GOT3 (cell line): Measurements from ENCODE around the gene UBN2.

Experiments used
- DNase-seq: peaks from one replicate; lab custom pipeline; 2025; ENCODE audit warnings: mixed read lengths; lab: John Stamatoyannopoulos, UW

UBN2 gene

DNA sequence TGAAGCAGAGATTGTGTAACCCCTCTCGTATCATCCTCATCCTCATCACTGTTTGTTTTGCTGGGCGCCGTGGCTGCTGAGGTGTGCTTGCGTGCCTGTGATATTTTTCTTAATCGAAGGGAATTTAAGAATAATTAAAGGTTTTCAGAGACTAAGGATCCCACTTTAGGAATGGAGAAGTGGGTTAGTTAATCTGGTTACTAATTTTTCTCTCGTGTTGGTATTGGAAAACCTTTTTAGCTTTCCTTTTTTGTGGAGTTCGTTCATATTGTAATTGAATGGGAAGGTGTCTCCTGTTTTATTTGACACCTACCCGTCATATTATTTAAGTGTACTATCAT is 1.3 kb downstream of the UBN2 start:
- no peak for DNase-seq

DNA sequence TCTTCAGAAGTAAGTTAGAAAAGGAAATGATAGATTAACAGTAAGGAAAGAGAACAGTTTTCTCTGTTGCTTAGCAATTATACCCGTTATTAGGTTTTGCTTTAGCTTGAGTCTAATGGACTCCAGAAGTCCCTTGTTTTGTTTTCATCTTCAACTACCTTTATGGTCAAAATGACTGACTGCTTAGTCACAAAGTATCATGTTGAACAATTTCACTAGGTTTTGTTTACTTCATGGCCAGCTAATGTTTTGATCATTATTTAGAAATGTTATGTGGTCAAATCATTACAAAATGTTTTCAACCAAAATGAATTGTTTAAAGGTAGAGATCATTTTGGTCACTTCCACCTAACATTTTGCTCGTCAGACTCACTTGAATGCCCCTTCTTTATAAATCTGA is 1.9 kb downstream of the UBN2 start:
- DNase-seq = no peak

DNA sequence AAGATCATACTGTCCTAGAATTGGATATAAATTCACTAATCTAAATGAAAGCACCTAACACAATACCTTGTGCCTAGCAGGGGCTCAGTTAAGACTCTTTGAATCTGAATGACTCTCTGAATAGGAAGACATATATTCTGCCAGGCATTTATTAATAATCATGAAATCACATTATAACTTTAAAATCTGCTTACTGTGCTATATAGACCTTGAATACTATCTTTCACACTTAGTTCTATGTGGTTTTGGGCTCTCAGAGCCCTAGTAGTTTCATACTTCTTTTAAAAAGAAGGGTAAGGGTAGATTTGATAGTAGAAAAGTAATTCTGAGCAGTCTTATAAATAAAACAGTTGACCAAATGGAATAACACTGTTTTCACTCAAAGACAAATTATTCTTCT is 10.2 kb downstream of the UBN2 start:
- DNase-seq = no peak

DNA sequence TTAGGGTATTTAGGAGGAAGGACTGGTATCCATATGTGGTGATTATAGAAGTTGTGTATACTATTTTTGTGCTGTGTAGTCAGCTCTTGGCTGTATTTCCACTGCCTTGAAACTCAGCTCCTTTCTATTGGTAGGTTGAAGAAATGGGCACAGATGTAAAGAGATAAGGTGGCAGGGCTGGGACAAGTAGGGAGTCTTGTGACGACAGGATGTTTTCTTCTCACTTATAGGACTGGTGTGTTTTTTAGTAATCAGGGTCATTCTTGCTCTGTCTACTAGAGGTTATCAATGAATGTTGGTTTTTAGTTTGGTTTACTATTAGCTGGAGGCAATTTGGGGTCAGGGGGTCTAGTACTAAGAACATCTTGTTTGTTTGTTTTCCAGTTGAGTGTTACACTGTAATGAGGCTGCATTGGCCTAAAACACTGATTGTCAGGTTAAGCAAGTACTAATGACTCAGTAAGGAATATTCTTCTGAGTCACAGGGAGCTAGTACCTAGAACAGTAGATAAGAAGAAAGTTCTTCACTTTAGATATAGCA is 11.8 kb downstream of the UBN2 start:
- no peak for DNase-seq

DNA sequence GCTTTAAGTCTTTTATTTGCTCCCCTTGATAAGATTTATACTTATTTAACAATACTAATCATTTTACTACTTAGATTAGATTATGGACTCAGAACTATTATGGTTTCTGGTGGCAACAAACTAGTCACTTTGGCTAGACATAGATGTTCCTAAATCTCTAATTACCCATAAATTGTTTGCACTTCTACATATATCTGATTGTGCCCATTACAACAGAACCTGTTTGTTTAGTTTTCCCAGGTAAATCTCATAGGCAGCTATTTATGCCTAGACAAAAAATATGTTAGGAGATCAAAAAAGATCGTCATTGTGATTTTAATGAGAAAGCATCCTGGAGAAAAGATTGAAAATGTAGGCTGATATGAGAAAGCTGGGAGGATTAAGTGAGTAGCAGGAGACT is 14.4 kb downstream of the UBN2 start:
- DNase-seq = no peak

DNA sequence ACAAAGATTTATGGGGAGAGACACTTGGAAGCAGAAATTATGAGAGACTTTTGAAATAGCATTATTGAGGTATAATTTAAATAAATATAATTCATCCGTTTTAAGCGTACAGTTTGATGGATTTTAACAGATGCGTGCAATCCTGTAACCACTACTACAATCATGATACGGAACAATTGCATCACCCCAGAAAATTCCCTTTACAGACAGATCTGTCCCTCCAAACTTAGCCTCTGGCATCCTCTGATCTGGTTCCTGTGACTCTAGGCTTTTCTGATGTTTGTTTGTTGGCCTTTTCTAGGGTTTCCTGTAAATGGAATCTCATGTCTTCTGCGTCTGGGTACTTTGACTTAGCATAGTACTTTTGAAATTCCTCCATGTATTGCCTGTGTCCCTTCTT is 15.5 kb downstream of the UBN2 start:
- DNase-seq = no peak

DNA sequence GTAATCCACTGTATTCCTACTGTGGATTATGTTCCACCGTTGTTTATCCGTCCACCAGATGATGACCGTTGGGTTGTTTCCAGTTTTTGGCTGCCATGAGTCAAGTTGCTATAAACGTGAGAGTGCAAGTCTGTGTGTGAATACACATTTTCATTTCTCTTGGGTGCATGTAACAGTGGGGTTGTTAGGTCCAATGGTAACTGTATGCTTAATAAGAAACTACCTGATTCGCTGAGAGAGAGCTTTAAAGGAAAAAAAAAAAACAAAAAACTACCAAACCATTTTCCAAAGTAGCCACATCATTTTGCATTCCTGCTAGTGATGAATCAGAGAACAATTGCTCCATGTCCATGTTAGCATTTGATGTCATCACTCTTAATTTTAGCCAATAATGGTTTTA is 15.9 kb downstream of the UBN2 start:
- no peak for DNase-seq

DNA sequence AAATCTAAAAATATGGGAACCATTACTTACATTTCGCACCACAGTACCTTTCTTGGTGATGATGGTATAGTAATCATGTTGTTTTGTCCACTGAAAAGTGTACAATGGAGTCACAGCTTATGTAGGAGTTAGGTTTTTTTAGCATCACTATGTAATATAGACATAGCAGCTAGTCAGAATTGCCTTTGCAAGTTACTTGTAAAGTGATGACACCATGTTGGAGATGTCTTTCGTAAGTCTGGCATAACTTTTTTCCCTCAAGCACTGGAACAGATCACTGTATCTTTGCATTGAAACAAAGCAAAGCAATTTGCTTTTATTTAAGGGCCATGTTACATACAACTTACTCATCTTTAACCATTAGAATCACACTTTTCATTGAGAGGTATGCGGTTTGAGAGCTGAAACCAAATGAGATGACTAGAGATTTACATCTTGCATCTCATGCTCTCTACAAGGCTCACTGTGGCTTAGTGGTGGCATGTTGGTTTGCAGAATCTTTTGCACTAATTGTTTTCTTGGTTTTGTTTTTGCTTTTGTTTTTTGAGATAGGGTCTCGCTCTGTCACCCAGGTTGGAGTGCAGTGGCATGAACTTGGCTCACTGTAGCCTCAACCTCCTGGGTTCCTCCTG is 18.3 kb downstream of the UBN2 start:
- no peak for DNase-seq

DNA sequence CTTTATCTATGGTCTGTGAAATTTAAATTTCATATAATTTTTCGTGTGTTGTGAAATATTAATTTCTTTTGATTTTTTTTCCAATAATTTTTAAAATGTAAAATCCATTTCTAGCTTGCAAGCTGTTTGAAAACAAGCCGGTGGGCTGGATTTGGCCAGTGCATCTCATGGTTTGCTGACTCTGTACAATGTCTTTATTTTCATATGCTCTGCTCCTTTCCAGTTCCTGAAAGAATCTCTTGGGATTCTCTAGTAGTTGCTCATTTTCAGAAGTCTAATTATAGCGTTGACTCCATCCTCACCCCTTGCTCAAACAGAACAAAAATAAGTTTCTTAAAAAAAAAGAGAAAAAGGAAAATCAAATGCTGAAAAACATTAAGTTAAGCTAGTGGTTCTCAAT is 21.4 kb downstream of the UBN2 start:
- DNase-seq = no peak

DNA sequence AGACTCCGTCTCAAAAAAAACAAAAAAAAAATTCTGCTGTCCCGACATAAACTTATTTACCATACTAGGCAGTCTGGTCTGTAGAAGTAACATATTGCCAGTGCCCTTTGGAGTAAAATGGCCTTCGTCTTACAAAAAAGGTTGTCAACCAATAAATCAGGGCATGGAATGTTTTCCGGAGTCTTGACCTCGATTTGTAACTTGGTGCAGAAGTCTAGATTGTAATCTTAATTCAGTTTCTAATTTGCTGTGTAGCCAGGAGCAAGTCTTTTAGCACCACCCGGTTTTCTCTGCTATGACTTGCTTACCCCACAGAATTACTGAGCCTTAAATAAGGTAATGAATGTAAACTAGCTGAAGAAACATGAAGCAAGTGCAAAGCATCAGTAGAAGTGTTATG is 23.2 kb downstream of the UBN2 start:
- no peak for DNase-seq

DNA sequence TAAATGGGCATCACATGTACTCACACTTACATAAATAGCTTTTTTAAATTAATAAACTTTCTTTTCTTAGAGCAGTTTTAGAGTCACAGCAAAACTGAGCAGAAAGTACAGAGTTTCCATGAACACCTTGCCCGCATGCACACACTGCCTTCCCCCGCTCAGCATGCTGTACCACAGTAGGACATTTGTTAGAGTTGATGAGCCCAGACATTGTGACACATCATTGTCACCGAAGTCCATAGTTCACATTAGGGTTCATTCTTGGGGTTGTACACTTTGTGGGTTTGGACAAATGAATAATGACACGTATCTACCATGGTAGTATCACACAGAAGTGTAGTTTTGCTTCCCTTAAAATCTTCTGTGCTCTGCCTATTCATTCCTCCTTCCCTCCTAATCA is 23.7 kb downstream of the UBN2 start:
- DNase-seq = no peak

DNA sequence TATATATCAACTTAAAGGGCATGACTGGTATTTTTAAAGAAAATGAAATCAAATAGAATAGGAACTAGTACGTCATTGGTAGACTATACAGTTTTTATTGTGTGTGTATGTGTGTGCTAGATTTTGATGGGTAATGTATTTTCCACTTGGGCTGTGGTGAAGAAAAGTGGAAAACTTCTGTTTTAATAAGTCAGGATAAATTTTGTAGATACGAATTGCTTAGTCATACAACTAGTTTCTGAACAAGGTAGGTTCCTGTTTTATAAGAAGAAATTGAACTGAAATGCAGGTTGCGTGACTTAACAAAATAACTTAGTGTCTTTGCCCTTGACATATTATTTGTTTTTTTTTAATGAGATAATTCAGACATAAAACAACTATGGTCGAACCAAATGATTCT is 24.3 kb downstream of the UBN2 start:
- no peak for DNase-seq

DNA sequence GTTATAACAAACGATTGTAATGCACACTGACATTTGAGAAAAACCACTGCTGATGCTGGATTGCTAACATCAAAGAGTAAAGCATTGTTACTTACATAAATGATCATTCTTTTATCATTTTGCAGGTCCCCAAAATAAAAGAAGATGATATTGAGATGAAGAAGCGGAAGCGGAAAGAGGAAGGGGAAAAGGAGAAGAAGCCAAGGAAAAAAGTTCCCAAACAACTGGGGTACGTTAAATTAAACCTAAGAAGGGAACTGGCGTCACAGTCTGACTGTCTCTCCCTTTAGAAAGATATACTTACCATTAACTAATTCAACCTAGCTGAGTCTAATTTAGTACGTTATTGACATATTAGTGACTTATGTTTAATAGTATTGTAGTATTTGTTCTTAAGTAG is 28.1 kb downstream of the UBN2 start:
- no peak for DNase-seq

DNA sequence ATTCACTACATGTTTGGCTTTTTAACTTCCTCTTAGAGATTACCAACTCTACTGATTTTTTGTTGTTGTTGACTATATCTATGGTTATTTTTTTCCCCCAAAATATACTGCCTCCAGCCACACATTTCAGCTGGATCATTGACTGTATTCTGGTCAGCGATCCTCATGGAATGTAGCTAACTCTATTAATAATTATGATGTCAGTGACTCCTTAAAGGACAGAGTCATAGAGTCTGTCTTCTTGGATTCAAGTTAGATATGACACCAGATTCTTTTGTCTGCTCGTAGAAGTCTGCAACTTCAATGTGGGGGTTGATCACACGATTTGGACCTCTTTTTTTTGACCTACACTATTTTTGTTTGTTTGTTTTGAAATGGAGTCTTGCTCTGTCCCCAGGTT is 33.2 kb downstream of the UBN2 start:
- no peak for DNase-seq

DNA sequence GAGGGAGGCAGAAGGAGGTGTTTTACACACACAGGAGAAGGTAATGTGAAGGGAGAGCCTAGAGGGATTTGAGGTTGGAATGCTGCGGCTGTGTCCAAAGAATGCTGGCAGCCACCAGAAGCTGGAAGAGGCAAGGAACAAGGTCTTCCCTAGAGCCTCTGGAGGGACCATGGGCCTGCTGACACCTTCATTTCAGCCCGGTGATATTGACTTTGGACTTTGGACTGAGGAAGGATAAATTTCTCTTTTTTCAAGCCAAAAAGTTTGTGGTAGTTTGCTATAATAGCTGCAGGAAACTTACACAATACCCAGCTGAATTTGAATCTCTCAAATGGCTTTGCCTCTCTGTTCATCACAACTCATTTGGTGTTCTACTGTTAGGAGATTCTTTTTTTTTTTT is 34.6 kb downstream of the UBN2 start:
- no peak for DNase-seq

DNA sequence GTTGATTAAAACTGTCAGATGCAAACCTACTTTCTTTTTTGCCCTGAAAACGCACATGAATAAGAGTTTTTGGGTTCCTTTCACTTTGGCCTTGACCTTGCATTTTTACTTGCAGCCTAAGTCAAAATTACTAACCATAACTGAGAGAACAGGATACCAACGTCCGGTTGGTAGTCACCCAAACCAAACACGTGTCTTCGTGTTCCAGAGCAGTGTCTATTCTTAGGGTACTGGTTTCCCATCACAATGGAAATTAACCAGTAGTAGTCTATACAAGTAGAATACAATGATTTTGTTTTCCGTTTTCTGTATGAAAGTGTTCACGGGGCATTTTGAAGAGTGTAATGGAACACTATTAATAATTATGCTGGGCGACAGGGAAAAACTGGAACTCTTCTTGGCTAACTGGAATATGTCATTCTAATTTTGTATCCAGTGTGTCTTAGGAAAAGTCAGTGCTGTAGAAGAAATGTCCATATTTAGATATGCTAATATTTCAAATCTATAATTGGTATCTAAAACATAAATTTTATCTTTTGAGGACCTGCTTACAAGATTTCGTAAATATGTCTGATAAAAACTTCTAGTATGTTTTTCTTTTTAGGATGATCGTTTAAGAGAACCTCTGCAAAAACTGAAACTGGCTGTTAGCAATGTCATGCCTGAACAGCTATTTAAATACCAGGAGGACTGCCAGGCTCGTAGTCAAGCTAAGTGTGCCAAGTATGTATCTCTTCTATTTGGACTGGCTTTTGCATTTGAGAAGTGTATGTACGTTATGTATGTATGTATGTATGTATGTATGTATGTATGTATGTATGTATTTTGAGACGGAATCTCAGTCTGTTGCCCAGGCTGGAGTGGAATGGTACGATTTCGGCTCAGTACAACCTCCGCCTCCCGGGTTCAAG is 40.9 kb downstream of the UBN2 start:
- no peak for DNase-seq

DNA sequence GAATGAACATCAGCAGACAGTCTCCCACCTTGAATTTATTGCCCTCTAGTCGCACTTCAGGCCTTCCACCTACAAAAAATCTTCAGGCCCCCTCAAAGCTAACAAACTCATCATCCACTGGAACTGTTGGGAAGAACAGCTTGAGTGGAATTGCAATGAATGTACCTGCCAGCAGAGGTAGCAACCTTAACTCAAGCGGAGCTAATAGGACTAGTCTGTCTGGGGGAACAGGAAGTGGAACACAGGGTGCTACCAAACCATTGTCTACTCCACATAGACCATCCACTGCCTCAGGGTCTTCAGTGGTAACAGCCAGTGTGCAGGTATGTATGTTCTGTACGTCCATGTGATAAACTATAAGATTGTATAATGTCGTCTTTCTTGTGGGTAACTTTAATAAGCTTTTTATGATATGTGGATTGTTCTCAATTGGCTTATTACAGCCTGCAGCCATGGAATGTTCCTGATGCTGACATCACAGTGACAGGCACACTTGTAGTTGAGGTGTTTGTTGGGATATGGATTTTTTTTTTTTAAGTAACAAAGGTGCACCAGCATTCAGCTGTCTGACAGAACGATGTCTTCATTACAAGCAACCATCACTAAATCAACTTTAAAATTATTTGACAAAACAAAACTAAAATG is 53.3 kb downstream of the UBN2 start:
- DNase-seq = no peak

DNA sequence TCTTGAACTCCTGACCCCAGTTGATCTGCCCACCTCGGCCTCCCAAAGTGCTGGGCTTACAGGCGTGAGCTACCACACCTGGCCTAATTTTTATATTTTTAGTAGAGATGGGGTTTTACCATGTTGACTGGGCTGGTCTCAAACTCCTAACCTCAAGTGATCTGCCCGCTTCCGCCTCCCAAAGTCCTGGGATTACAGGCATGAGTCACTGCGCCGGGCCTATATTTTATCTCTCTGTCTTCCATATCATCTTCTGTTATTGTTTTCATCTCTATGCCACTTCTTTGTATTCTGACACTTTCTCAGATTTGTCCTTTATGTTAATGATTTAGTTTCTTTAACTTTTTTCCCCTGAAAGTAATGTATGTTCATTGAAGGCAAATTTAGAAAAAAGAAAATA is 55.1 kb downstream of the UBN2 start:
- DNase-seq = no peak

DNA sequence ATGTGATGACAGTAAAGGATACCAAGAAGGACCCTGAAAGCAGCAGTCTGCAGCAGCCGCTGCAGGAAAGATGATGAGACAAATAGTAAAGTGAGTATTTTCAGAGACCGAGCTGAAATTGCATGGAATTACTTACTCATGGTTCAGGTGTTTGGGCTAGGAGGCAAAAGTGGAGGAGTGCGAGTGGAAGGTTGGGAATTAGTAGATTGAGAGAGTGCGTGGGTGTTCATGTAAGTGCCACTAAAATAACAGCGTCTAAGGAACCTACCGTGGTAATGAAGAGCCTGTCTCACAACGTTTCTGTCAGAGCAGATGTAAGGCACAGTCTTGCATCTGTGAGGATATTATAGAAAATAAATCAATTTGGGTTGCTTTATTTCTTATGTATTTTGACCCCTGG is 61.8 kb downstream of the UBN2 start:
- no peak for DNase-seq

DNA sequence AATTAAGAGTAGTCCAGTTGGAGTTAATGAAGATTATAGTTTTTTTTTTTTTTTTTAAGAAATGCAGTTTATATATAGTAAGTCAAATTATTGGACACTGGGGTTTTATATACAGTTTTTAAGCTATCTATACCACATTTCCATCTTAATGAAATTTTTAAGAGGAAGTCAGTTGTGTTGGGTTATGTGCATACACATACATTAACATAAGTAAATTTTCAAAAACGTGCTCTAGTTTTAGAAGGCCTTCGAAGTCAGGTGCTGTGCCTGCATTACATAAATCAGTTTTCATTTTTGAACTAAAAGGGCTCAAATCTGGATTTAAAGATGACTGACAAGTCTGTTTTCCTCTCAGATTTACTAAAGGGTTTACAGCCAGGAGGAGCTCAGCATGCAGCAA is 62.5 kb downstream of the UBN2 start:
- no peak for DNase-seq

DNA sequence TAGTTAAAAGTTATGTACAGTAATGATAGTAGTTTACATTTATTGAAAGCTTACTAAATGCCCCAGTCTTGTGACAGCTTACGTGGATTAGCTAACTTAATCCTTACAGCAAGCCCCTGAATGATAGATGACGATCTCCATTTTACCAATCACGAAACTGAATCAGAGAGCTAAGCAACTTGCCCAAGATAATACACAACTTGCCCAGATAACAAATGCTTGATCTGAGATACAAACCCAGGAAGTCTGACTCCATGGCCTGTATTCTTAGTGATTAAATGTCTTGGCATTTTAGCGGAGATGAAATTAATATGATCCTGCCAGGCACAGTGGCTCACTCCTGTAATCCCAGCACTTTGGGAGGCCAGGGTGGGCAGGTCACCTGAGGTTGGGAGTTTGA is 63.2 kb downstream of the UBN2 start:
- no peak for DNase-seq

DNA sequence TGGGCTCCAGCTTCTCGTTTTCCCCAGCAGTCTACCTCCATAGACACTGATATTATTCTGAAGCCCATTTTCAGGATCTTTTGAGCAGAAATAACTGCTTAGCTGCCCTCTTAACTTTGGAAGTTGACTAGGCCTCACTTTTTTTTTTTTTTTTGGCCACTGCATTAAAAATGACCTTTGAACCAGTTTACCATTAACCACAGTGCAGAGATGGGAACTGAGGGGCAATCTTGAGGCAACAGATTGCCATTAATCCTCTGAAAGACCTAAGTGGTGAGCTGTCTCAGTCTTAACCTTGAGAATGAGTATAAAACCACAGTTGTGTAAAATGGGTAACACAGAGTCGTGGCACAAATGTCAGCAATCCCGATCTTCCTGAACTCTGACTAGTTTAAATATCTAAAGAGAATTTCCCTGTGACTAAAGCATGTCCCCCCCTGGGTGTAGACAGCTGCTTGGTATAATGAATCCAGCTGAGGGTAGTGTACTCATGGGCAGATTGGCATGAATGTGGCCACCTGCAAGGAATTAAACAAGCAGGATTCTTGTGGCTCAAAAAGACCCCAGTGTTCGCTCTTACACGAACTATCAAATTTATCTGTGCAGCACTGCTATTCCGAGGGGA is 64.0 kb downstream of the UBN2 start:
- no peak for DNase-seq

DNA sequence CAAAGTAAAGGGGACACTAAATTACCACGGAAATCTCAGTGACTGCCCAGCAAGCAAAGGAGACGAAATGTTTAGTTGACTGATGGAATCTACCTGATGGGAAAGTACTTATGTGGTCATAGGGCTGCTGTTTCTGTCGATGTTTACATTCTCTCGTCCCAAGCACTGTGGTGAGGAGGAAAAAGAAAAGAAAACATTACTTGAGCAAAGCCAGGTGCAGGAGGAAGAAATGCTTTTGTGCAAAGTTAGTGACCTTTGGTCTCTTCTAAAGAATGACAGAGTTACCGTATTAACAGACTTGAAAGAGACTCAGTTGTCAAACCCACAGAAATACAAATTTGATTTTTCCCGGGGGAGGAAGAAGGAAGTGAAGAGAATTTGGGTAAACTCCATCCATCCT is 66.8 kb downstream of the UBN2 start:
- no peak for DNase-seq
